Stimulated activated CD8-positive, alpha-beta memory T cell treated with anti-CD3 and anti-CD28 coated beads, Interleukin-7, amount 100 ng/mL, for 48 hours (primary cell): ENCODE data around the gene TECTA.

Experiments used
- DNase-seq, 2 donors: peaks; one replicate each; pipeline ENCODE4 v3.0.0-alpha.2; 2020; ENCODE audit warnings: low read depth in 1 of 2; ENCODE audit errors: extremely low read depth in 1 of 2

The TECTA gene

GRCh38 chr11:121123496-121124069, 22.5 kb downstream of the TECTA start:
- no peak for DNase-seq

- no peak for DNase-seq
Observed at GRCh38 chr11:121127809-121128208, 26.8 kb downstream of the TECTA start.

- no peak for DNase-seq
Observed at GRCh38 chr11:121129362-121130340, 28.6 kb downstream of the TECTA start.

GRCh38 chr11:121131656-121132055, 30.6 kb downstream of the TECTA start:
- DNase-seq: no peak

GRCh38 chr11:121132211-121132976, 31.4 kb downstream of the TECTA start:
- DNase-seq: no peak

- DNase-seq: no peak
Observed at GRCh38 chr11:121134741-121135312, 33.8 kb downstream of the TECTA start.

- no peak for DNase-seq
Observed at GRCh38 chr11:121137005-121137404, 36.0 kb downstream of the TECTA start.

- no peak for DNase-seq
Observed at GRCh38 chr11:121138259-121138658, 37.2 kb downstream of the TECTA start.

GRCh38 chr11:121140369-121140768, 39.3 kb downstream of the TECTA start:
- DNase-seq: no peak

GRCh38 chr11:121141066-121141465, 40.0 kb downstream of the TECTA start:
- DNase-seq: no peak

GRCh38 chr11:121143921-121144320, 42.9 kb downstream of the TECTA start:
- DNase-seq: no peak

GRCh38 chr11:121144723-121145122, 43.7 kb downstream of the TECTA start:
- DNase-seq: no peak

GRCh38 chr11:121145826-121146225, 44.8 kb downstream of the TECTA start:
- DNase-seq: no peak

GRCh38 chr11:121149116-121149515, 48.1 kb downstream of the TECTA start:
- DNase-seq: no peak

- DNase-seq: no peak
Observed at GRCh38 chr11:121151207-121151688, 50.2 kb downstream of the TECTA start.

- no peak for DNase-seq
Observed at GRCh38 chr11:121152764-121153163, 51.7 kb downstream of the TECTA start.

- no peak for DNase-seq
Observed at GRCh38 chr11:121153472-121153871, 52.4 kb downstream of the TECTA start.

- no peak for DNase-seq
Observed at GRCh38 chr11:121154486-121155314, 53.7 kb downstream of the TECTA start.

GRCh38 chr11:121157756-121158155, 56.7 kb downstream of the TECTA start:
- no peak for DNase-seq

- no peak for DNase-seq
Observed at GRCh38 chr11:121159741-121160140, 58.7 kb downstream of the TECTA start.
